Measurements from ENCODE around the gene FXYD1. TPM values are rescaled to one million over a fixed set of nuclear protein-coding genes. Genes with fewer than 3 reads are reported as not detected.

FXYD1 gene
- total and polyA plus RNA-seq, 2 experiments from 2014 or later = 1.5 to 26.8 TPM

GRCh38 chr19:35099897-35100275, 38.7 kb upstream of the FXYD1 start:
- no peaks in the 10 kb centered on the region for H4K20me1 ChIP-seq (replicated peaks; ENCODE audit: insufficient read depth)
- DNase-seq (ENCODE audit: low spot score) = no peak
- Mint-ChIP-seq H3K4me1 (peaks cover 4% of the 10 kb centered on the region), H3K27ac (no peak overlapping the region), H3K9me3 (no peaks in the 10 kb centered on the region; the same call in 2 of the 3 replicates), H3K36me3 (ENCODE audit: low read depth) (no peaks in the 10 kb centered on the region), H3K27me3 (ENCODE audit: insufficient read depth, low read depth, poor library complexity) (peaks cover 12% of the 10 kb centered on the region), H3K4me3 (no peak overlapping the region)
- ATAC-seq = no peak
- no peak overlapping the region for H3K27ac ChIP-seq (ENCODE audit: low read depth)
- H2AFZ ChIP-seq = no peak overlapping the region
- H3K4me2 ChIP-seq = no peak overlapping the region
- TF ChIP-seq ZNF462 (CRISPR knock-in tag; IDR thresholded peaks at IDR 0.05) (no peak), ZNF331 (CRISPR knock-in tag; IDR thresholded peaks at IDR 0.05; ENCODE audit: low read depth) (no peak), JUNB (IDR thresholded peaks at IDR 0.05; ENCODE audit: unreplicated experiment) (no peak), EZH2 (IDR thresholded peaks at IDR 0.05; ENCODE audit: low read depth, unreplicated experiment) (no peak)
- H3F3A ChIP-seq (replicated peaks; ENCODE audit: low read depth) = 0 out of 2 replicates have a peak, but pooled peaks cover 3% of the 10 kb centered on the region
- H3K79me2 ChIP-seq (replicated peaks; ENCODE audit: insufficient read depth) = no peaks in the 10 kb centered on the region
- H3K36me3 ChIP-seq (ENCODE audit: insufficient read depth) = no peaks in the 10 kb centered on the region
- H3K4me3 ChIP-seq = no peak overlapping the region
- H3K4me1 ChIP-seq (ENCODE audit: insufficient read depth) = no peaks in the 10 kb centered on the region; the same call in 1 of the 2 replicates
- no peaks in the 10 kb centered on the region for H3K9me2 ChIP-seq (ENCODE audit: insufficient read depth)
- no peaks in the 10 kb centered on the region for H3K27me3 ChIP-seq (ENCODE audit: insufficient read depth)
